Stimulated activated CD4-positive, alpha-beta T cell treated with anti-CD3 and anti-CD28 coated beads, Interleukin-2, amount 100 ng/mL, for 4 hours (primary cell): ENCODE measurements around the gene RAB3GAP2.
"Not testable (repeated sequence)": the region's sequence is repeated elsewhere in the genome, so short reads cannot be mapped to it uniquely, and the experiment has no call there.

Source experiments
- DNase-seq: peaks from one replicate; pipeline ENCODE4 v3.0.0-alpha.2; 2020; ENCODE audit warnings: low read depth

RAB3GAP2 gene

GRCh38 chr1:220290140-220290761 lies 18.0 kb upstream of the RAB3GAP2 start:
- DNase-seq: no peak

DNA sequence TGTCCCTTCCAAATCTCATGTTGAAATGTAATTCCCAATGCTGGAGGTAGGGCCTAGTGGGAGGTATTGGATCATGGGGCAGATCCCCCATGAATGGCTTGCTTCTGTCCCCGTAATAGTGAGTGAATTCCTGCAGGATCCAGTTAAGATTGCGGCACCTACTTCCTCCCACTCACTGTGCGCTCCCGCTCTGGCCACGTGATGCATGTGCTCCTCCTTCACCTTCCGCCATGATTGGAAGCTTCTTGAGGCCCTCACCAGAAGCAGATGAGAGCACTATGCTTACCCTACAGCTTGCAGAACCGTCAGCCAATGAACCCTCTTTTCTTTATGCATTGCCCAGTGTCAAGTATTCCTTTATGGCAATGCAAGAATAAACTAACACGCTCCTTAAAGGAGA lies 14.9 kb upstream of the RAB3GAP2 start:
- DNase-seq: no peak

DNA sequence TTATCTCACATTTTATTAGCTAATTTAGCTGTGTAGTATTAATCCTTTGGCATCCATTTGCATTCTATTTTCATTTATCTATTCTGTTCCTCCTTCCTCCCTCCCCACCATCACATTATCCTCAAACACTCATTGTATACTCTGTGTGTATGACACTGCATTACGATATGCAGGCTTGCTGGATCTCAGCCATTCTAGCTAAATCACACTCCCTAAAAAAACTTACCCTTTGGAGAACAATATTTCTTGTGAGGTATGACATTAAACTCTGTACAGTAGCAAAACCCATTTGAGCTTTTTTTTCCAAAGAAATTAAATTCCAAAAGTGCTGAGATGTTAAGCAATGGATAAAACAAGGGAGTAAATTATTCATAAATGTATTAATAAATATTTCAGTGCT lies 11.4 kb upstream of the RAB3GAP2 start:
- DNase-seq: no peak

GRCh38 chr1:220281159-220281574 lies 8.9 kb upstream of the RAB3GAP2 start:
- DNase-seq: no peak

- no peak for DNase-seq
These were observed 8.0 kb upstream of the RAB3GAP2 start for GRCh38 chr1:220280249-220280648.

DNA sequence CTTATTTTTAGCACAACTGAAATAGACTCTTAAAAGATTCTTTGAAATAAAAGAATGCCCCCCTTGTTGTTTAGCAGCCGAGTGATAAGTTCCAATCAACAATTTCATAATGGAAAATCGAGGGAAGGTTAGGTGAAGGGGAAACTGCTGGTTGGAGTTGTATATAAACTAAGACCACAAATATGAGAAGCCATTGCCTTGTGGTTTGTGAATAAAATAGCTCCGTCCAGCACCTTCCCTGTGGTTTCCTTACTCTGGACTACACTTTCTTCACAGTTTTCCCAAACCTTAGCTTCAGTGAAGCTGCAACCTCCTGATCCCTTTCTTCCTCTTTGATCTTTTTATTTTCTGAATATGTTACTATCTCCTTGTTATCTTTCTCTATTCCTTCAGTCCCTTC lies 6.7 kb upstream of the RAB3GAP2 start:
- no peak for DNase-seq

DNA sequence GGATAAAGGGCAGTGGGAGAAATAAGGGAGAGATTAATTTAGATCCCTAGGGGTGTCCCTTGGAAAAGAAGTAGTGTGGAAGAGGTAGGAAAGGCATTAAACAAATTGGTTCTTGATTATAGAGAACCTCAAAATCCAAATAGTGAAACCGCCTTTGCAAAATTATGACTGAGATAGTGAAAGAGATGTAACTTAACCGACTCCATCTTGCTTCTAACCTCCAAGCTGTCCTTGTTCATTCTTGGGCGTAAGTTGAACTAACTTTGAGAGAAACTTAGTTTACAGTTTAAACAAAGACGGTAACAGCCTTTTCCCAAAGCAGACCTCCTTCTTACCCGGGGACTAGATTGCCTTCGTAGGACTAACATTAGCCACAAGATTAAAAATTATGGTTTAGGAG lies 3.2 kb upstream of the RAB3GAP2 start:
- no peak for DNase-seq

DNA sequence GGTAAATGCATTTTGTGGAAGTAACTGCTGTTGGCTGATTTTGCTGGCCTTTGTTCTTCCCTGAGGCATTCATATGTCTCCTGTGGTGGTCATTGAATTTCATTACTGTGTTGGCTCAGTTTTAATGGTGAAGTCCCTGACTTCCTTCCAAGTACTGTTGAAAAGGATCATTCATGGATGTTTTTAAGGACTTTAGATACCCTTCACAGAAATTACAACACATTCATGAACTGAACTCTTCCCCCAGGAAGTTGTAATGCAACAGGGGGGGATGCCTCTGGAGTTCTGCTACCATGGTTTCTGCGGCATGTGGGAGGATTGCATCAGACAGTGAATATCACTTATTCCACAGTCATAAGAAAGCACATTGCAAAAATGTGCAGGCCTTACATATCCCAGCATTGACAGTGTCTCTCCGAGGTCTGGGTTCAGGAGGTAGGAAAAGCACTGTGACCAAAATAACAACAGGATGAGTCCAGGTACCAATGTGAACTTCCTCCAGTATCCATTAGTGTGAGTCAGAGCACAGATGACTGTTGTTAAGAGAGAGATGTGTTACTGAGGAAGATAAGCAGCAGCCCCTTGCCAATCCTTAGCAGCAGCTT lies 2.1 kb upstream of the RAB3GAP2 start:
- DNase-seq: no peak

DNA sequence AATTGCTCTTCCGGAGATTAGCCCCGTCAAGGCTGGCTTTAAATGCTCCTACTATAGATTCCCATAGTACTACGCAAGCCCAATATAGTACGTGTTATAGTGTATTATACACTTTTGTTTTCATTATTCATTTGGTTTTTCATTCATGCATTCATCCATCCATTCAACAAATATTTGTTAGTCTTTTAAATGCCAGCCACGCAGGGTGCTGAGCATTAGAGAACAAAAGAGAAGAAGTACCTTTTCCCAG lies 513 bp upstream of the RAB3GAP2 start:
- DNase-seq: no peak

- no peak for DNase-seq
These were observed 577 bp downstream of the RAB3GAP2 start for GRCh38 chr1:220271706-220272046.

DNA sequence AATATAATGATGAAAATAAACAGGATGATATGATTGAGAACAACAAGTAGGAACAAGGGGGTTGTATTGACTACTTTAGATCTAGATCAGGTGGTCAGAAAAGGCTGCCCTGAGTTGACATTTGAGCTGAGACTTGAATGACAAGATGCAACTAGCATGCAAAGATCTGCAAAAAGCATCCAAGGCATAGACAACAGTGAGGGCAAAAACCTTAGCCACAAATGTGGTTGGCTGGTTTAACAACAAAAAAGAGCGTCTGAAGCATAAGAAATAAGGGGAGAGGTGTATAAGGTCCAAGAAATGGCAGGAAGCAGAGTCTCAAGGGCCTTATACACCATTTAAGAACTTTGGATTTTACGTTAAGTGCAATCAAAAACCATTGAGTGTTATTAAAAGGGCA lies 3.2 kb downstream of the RAB3GAP2 start:
- no peak for DNase-seq

DNA sequence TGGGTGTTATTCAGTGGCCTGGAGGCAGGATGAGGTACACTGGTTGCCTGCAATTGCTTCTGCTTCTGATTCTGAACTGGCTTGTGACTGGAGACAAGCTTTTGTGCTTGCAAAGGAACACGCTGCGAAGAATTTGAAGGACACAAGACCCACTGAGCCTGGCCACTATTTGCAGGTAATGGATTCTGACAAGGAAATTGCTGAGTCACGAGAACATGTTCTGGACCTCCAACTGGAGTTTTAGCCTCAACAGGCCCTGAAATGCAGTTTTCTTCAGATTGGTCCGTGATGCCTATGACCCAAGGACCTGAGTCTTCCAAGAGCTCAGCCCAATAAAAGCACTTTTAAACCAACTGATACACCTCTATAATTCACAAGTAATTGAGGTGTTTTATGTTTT lies 4.6 kb downstream of the RAB3GAP2 start:
- DNase-seq: no peak

DNA sequence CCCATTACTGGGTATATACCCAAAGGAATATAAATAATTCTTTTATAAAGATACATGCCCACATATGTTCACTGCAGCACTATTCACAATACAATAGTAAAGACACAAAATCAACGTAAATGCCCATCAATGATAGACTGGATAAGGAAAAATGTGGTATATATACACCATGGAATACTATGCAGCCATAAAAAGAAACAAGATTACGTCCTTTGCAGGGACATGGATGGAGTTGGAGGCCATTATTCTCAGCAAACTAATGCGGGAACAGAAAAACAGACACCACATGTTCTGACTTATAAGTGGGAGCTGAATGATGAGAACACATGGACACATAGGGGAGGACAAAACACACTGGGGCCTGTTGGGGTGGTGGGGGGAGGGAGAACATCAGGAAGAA lies 12.0 kb downstream of the RAB3GAP2 start:
- not testable (repeated sequence) for DNase-seq

DNA sequence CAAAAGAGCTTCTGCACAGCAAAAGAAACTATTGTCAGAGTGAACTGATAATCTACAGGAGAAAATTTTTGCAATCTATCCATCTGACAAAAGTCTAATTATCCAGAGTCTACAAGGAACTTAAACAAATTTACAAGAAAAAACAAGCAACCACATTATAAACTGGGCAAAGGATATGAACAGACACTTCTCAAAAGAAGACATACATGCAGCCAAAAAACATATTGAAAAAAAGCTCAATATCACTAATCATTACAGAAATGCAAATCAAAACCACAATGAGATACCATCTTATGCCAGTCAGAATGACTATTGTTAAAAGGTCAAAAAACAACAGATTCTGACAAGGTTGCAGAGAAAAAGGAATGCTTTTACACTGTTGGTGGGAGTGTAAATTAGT lies 12.5 kb downstream of the RAB3GAP2 start:
- not testable (repeated sequence) for DNase-seq

DNA sequence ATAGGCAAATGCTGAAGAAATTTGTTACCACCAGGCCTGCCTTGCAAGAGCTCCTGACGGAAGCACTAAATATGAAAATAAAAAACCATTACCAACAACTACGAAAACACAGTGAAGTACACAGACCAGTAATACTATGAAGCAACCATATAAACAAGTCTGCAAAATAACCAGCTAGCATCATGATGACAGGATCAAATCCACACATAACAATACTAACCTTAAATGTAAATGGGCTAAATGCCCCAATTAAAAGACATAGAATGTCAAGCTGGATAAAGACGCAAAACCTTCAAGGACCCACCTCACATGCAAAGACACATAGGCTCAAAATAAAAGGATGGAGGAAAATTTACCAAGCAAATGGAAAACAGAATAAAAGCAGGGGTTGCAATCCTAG lies 16.1 kb downstream of the RAB3GAP2 start:
- not testable (repeated sequence) for DNase-seq

DNA sequence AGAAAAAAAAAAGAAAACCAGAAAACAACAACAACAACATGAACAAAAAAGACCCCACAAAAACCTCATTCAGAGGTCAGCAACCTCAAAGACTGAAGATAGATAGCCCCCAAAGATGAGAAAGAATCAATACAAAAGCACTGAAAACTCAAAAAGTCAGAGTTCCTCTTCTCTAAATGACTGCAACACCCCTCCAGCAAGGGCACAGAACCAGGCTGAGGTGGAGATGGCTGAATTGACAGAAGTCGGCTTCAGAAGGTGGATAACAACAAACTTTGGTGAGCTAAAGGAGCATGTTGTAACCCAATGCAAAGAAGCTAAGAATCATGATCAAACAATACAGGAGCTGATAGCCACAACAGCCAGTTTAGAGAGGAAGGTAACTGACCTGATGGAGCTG lies 17.0 kb downstream of the RAB3GAP2 start:
- no peak for DNase-seq

DNA sequence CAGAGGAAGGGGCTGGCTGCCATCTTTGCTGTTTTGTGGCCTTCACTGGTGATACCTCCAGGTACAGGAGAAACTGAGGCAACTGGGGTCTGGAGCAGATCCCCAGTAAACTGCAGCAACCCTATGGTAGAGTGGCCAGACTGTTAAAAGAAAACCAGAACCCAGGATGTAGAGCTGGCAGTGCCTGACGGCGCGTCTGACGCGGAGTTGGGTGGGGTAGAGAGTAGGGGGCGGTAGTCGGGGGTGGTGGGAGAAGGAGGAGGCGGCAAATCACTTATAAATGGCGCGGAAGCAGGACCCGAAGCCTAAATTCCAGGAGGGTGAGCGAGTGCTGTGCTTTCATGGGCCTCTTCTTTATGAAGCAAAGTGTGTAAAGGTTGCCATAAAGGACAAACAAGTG lies 19.0 kb downstream of the RAB3GAP2 start:
- not testable (repeated sequence) for DNase-seq

DNA sequence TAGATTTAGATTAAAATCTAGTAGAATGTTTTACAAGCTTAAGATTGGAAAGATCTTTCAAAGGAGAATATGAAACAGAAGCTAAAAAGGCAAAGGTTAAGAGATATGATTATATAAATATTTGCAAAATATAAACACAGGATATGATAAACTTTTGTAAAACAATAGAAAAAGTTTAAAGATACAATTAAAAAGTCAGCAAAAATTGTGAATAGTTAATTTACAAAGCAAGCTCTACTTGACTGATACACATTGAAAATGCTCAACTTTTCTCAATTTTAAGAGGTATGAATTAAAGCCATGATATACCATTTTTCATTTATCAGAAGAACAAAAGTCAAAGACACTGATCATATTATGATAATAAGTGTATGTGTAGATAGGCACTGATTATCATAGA lies 21.0 kb downstream of the RAB3GAP2 start:
- no peak for DNase-seq

DNA sequence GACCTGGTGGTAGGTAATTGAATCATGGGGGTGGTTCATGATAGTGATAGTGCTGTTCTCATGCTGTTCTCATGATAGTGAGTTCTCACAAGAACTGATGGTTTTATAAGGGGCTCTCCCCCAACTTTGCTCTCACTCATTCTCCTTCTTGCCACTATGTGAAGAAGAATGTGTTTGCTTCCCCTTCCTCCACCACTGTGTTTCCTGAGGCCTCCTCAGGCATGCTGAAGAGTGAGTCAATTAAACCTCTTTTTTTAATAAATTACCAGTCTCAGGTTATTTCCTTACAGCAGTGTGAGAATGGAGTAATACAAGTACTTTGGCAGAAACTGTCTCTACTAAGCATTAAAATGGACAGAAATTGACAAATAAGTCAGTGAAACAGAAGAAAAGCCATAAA lies 21.6 kb downstream of the RAB3GAP2 start:
- no peak for DNase-seq

DNA sequence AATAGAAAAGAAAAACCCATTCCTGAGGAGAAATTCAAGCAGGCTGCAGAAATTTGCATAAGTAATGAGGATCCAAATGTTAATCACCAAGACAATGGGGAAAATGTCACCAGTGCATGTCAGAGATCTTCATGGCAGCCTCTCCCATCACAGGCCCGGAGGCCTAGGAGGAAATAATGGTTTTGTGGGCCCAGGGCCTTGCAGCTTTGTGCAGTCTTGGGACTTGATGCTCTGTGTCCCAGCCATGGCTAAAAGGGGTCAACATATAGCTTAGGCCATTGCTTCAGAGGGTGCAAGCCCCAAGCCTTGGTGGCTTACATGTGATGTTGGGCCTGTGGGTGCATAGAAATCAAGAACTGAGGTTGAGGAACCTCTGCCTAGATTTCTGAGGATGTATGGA lies 22.7 kb downstream of the RAB3GAP2 start:
- no peak for DNase-seq

GRCh38 chr1:220248715-220249265 lies 23.5 kb downstream of the RAB3GAP2 start:
- not testable (repeated sequence) for DNase-seq

GRCh38 chr1:220245900-220246299 lies 26.4 kb downstream of the RAB3GAP2 start:
- not testable (repeated sequence) for DNase-seq

DNA sequence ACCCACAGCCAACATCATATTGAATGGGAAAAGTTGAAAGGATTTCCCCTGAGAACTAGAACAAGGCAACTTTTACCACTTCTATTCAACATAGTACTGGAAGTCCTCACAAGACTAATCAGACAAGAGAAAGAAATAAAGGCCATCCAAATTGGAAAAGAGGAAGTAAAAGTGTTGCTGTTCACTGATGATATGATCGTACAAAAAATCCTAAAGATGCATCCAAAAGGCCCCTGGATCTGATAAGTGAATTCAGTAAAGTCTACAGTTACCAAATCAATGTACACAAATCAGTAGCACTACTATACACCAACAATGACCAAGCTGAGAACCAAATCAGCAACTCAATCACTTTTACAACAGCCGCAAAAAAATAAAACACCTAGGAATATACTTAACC lies 28.3 kb downstream of the RAB3GAP2 start:
- no peak for DNase-seq

DNA sequence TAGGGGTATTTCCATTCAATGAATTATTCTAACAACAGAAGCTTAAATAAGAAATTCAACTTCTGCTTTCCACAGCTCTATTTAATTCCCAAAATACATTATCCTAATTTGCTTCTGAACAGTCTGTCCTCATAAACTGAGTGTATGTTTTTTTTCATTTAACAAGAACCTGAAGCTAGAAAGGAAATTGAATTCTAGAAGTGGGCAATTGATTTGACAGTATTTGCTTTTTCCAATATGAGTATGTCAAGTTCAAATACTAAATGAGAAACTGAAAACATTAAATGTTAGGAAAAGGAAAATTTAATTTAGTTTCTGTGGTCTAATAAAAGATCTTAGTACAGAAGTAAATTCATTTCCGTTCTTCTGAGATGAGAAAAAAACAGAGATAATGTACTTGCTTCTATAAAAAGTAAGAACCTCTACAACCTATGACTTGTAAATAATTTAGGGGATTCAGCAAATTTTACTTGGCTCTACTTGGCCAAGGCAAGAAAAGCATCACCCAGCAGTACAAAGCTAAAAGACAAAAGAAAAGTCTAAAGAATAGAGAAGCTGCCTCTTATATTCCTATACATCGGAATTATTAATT lies 31.1 kb downstream of the RAB3GAP2 start:
- DNase-seq: no peak
